Gastroesophageal sphincter (tissue), 4 donors: ENCODE data around the gene GLG1. TPM values are rescaled to one million over a fixed set of nuclear protein-coding genes. Genes with fewer than 3 reads are reported as not detected.

Experiments used
- ATAC-seq: fragments of 150-250 bp; one replicate; pipeline ENCODE4 v1.9.1; 2016; ENCODE audit warnings: mild to moderate bottlenecking, moderate library complexity
- H3K27ac ChIP-seq, 4 donors: fragments of 200-600 bp; sonication (generic) in 3 of 4; 1 replicate in 3 of 4; 2 replicates in 1 of 4; pipeline ENCODE4 v1.5.1; 2016 to 2019
- H3K27me3 ChIP-seq: fragments of 200-600 bp; sonication (generic); one replicate; pipeline ENCODE4 v1.5.1; 2019
- H3K36me3 ChIP-seq, 2 donors: fragments of 200-600 bp; sonication (generic); one replicate each; pipeline ENCODE4 v1.5.1; 2019; ENCODE audit warnings: control low read depth in 1 of 2
- H3K4me1 ChIP-seq, 3 donors: fragments of 200-600 bp; sonication (generic); 1 replicate in 2 of 3; 2 replicates in 1 of 3; pipeline ENCODE4 v1.5.1; 2016 to 2019; ENCODE audit warnings: control low read depth in 2 of 3
- H3K4me3 ChIP-seq, 2 donors: fragments of 200-600 bp; sonication (generic); one replicate each; pipeline ENCODE4 v1.5.1; 2019; ENCODE audit warnings: mild to moderate bottlenecking in 1 of 2, moderate library complexity in 1 of 2
- H3K9me3 ChIP-seq, 3 donors: fragments of 200-600 bp; sonication (generic); one replicate each; pipeline ENCODE4 v1.5.1; 2017 to 2019; ENCODE audit warnings: control low read depth in 2 of 3
- EP300 ChIP-seq: sonication (generic); formaldehyde crosslinking; IDR thresholded peaks from one replicate; pipeline ENCODE4 v1.6.1; 2017; ENCODE audit warnings: antibody characterized with exemption, mild to moderate bottlenecking
- POLR2A ChIP-seq, 2 donors: fragments of 450-650 bp; IDR thresholded peaks; one replicate each; pipeline ENCODE4 v1.6.1; 2017; ENCODE audit warnings: antibody characterized with exemption in 2 of 2, mild to moderate bottlenecking in 2 of 2, moderate library complexity in 1 of 2
- POLR2AphosphoS5 ChIP-seq: sonication (generic); formaldehyde crosslinking; IDR thresholded peaks from one replicate; pipeline ENCODE4 v1.6.1; 2017; ENCODE audit warnings: antibody characterized with exemption
- WGBS, 2 donors: methylation state at CpG; one replicate each; pipeline ENCODE4 v1.1.5; 2018; ENCODE audit warnings: low coverage in 1 of 2; 5-methylcytosine and 5-hydroxymethylcytosine counted together
- total RNA-seq, 4 donors: library from RNA; depleted of rRNA; stranded (reverse); fragments of >200 nt; gene quantifications; one replicate each; pipeline ENCODE4 v1.1.0, GENCODE V29; 2016
- TF ChIP-seq, protein P1 (sequence below), 4 experiments: fragments of 200-600 bp in 2 of 4; fragments of 450-650 bp in 2 of 4; sonication (generic) in 1 of 4; IDR thresholded peaks; one replicate each; pipeline ENCODE4 v1.5.1; 2017 to 2019; ENCODE audit warnings: antibody characterized with exemption in 4 of 4, mild to moderate bottlenecking in 2 of 4, moderate library complexity in 2 of 4

Gene GLG1
- total RNA-seq, 4 donors from 2014 or later = 121 to 151 (median 139) TPM

DNA sequence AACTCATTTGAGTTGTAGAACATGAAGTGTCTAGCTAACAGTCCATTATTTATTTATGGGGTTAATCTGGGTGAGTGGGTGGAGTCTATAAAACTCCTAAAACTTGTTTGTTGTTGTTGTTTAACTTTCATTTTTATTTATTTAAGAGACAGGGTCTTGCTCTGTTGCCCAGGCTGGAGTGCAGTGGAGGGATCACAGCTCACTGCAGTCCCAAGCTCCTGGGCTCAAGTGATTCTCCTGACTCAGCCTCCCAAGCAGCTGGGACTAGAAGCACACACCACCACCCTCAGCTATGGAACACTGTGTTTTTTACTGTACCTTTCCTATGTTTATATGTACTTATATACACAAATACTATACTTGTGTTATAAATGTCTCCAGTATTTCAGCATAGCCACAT lies 107.8 kb downstream of the GLG1 start:
- Histone ChIP-seq H3K4me3 (no peak overlapping the region), H3K9me3 (no peaks in the 10 kb centered on the region), H3K36me3 (peaks cover 0 to 46% of the 10 kb centered on the region in 2 donors), H3K27ac (no peak overlapping the region), H3K27me3 (no peaks in the 10 kb centered on the region), H3K4me1 (no peaks in the 10 kb centered on the region)
- TF ChIP-seq POLR2AphosphoS5 = no peak
- no peak for ATAC-seq

DNA sequence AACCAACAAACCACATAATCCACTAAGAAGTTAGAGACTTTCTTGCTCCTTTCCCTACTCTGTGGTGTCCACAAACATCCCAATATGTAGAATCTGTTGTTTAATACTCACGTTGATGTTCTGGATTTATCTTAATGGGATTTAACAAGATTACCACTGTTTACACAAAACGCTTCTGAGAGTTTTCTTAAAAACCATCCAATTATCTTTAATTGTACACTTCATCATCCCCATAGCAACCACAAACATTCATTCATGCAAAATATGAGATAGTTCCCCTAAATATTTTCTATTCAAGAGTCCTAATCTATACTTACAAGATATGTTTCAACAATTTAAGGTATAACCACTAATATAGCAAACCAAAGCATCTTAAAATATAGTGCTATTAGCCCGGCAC lies 109.2 kb downstream of the GLG1 start:
- H3K27me3 ChIP-seq = no peaks in the 10 kb centered on the region
- WGBS, 2 donors = 73 to 82% methylated on average over 3 of the region's 3 CpGs
- H3K4me3 ChIP-seq = no peak overlapping the region
- no peaks in the 10 kb centered on the region for H3K4me1 ChIP-seq
- no peak overlapping the region for H3K27ac ChIP-seq
- no peaks in the 10 kb centered on the region for H3K9me3 ChIP-seq
- ATAC-seq = no peak
- peaks cover 0 to 46% of the 10 kb centered on the region in 2 donors for H3K36me3 ChIP-seq
- TF ChIP-seq EP300 (no peak), POLR2A (IDR thresholded peaks at IDR 0.05) (no peak), POLR2AphosphoS5 (no peak)
- TF ChIP-seq, protein P1, sequence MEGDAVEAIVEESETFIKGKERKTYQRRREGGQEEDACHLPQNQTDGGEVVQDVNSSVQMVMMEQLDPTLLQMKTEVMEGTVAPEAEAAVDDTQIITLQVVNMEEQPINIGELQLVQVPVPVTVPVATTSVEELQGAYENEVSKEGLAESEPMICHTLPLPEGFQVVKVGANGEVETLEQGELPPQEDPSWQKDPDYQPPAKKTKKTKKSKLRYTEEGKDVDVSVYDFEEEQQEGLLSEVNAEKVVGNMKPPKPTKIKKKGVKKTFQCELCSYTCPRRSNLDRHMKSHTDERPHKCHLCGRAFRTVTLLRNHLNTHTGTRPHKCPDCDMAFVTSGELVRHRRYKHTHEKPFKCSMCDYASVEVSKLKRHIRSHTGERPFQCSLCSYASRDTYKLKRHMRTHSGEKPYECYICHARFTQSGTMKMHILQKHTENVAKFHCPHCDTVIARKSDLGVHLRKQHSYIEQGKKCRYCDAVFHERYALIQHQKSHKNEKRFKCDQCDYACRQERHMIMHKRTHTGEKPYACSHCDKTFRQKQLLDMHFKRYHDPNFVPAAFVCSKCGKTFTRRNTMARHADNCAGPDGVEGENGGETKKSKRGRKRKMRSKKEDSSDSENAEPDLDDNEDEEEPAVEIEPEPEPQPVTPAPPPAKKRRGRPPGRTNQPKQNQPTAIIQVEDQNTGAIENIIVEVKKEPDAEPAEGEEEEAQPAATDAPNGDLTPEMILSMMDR (IDR thresholded peaks at IDR 0.05) = no peak

DNA sequence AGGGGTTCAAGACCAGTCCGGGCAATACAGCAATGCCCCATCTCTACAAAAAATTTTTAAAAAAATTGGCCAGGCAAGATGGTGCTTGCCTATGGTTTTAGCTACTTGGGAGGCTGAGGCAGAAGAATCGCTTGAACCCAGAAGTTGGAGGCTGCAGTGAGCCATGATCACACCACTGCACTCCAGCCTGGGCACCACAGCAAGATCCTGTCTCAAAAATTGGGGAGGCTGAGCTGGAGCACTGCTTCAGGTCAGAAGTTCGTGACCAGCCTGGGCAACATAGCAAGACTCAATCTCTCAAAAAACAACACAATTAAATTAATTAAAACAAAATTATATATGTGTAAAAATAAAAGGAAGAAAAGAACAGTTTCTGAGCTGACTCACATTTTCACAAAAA lies 110.9 kb downstream of the GLG1 start:
- Histone ChIP-seq H3K4me1 (no peaks in the 10 kb centered on the region), H3K36me3 (peaks cover 0 to 54% of the 10 kb centered on the region in 2 donors), H3K9me3 (no peaks in the 10 kb centered on the region), H3K27me3 (no peaks in the 10 kb centered on the region), H3K27ac (no peak overlapping the region), H3K4me3 (no peak overlapping the region)
- TF ChIP-seq POLR2AphosphoS5 (no peak), POLR2A (IDR thresholded peaks at IDR 0.05) (no peak), EP300 (no peak)
- TF ChIP-seq, protein P1 (IDR thresholded peaks at IDR 0.05) = no peak
- no peak for ATAC-seq
- 88 to 100% methylated on average over 1 to 3 of the region's 3 CpGs for WGBS, 2 donors

DNA sequence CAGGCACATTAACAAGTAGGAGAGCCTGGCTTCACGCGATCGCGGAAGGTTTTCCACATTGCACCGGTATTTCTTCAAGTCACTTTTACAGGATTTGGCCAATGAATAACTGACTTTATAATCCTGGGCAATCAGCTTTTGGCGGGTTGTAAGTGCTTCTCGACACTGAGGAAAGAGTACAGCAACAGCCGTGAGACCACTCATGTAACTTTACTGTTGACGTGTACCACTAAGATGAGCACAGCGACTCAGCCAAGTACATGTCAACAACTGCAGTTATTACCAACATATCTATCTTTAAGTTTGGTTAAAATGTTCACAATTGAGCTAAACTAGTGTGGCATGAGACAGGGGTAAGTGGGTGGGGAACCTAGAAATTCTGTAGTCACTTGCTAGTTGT lies 113.9 kb downstream of the GLG1 start:
- H3K36me3 ChIP-seq = peaks cover 2 to 85% of the 10 kb centered on the region in 2 donors
- H3K9me3 ChIP-seq = no peaks in the 10 kb centered on the region
- ATAC-seq = no peak
- no peak overlapping the region for H3K4me3 ChIP-seq
- no peaks in the 10 kb centered on the region for H3K4me1 ChIP-seq
- WGBS, 2 donors = 94 to 95% methylated on average over 5 to 10 of the region's 10 CpGs
- H3K27ac ChIP-seq = no peak overlapping the region
- no peaks in the 10 kb centered on the region for H3K27me3 ChIP-seq
- TF ChIP-seq POLR2A (IDR thresholded peaks at IDR 0.05) (no peak), POLR2AphosphoS5 (no peak), EP300 (no peak)
- TF ChIP-seq, protein P1 (IDR thresholded peaks at IDR 0.05) = no peak

DNA sequence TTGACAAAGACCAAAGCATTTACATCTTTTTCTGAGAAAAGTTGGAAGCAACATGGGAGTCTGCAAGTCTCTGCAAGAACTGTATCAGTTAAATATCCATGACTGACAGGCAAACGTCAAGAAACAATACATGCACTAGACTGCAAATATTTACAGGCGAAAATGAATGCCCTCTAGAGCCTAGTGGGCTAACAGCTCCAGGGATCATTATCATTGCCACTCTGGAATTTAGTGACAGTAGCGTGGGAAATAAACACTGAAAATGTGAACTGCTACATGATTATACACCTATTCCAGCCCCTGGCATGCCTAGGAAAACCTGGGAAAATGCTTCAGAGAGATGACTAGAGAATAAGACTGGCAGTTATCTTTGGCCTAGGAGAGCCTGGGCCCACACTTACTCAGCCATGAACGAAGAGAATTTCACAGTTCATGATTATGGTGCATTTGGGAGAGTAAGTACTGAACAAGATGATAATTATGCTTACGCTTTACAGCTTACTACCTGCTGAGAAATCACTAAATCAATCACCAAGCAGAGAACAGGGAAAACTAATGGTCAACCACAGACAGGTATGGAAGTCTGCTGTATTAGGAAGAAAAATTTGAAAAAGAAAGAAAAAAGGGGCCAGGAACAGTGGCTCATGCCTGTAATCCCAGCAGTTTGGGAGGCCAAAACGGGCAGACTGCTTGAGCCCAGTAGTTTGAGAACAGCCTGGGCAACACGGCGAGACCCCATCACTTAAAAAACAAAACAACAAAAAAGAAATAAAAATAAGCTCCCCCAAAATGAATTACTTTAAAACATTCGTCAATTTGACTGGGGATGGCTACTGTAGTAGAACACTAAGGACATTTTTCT lies 119.0 kb downstream of the GLG1 start:
- Histone ChIP-seq H3K27ac (no peak overlapping the region), H3K36me3 (peaks cover 2 to 93% of the 10 kb centered on the region in 2 donors), H3K27me3 (no peaks in the 10 kb centered on the region), H3K9me3 (no peaks in the 10 kb centered on the region), H3K4me3 (no peak overlapping the region), H3K4me1 (no peaks in the 10 kb centered on the region)
- TF ChIP-seq EP300 = no peak
- TF ChIP-seq POLR2A (IDR thresholded peaks at IDR 0.05) = no peak
- TF ChIP-seq, protein P1 (IDR thresholded peaks at IDR 0.05) = no peak
- no peak for TF ChIP-seq POLR2AphosphoS5
- 89 to 92% methylated on average over 7 to 9 of the region's 9 CpGs for WGBS, 2 donors
- ATAC-seq = no peak
